ENCODE measurements around the gene MFNG.

Gene MFNG

GRCh38 chr22:37448516-37449127 is 37.6 kb downstream of the MFNG start:
- Histone ChIP-seq H3K4me3 (replicated peaks; ENCODE audit: low read depth, low read length) (no peak overlapping the region), H3K36me3 (ENCODE audit: control insufficient read depth, insufficient read depth, low read length) (no peaks in the 10 kb centered on the region), H3K27me3 (replicated peaks; ENCODE audit: control insufficient read depth, insufficient read depth, low read length) (no peaks in the 10 kb centered on the region)
- TF ChIP-seq CTCF (IDR thresholded peaks at IDR 0.05; ENCODE audit: insufficient read depth, low read length, poor library complexity, severe bottlenecking), result no peak
- no peak for DNase-seq (ENCODE audit: extremely low read depth, insufficient read length)

DNA sequence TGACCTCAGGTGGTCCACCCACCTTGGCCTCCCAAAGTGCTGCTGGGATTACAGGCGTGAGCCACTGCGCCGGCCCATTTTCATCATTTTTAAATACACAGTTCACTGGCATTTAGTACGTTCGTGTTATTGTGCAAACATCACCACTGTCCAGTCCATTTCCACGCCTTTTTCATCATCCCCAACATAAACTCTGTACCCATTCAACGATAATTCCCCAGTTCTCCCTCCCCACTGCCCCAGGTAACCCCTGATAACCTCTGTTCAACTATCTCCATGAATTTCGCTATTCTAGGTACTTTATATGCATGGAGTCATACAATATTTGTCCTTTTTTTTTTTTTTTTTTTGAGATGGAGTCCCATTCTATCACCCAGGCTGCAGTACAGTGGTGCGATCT is 40.7 kb downstream of the MFNG start:
- Histone ChIP-seq H3K36me3 (ENCODE audit: control insufficient read depth, insufficient read depth, low read length) (no peaks in the 10 kb centered on the region), H3K4me3 (replicated peaks; ENCODE audit: low read depth, low read length) (no peak overlapping the region), H3K27me3 (replicated peaks; ENCODE audit: control insufficient read depth, insufficient read depth, low read length) (no peaks in the 10 kb centered on the region)
- no peak for TF ChIP-seq CTCF (IDR thresholded peaks at IDR 0.05; ENCODE audit: insufficient read depth, low read length, poor library complexity, severe bottlenecking)
- no peak for DNase-seq (ENCODE audit: extremely low read depth, insufficient read length)

GRCh38 chr22:37443977-37444376 is 42.2 kb downstream of the MFNG start:
- no peak for TF ChIP-seq CTCF (IDR thresholded peaks at IDR 0.05; ENCODE audit: insufficient read depth, low read length, poor library complexity, severe bottlenecking)
- Histone ChIP-seq H3K4me3 (replicated peaks; ENCODE audit: low read depth, low read length) (no peak overlapping the region), H3K27me3 (replicated peaks; ENCODE audit: control insufficient read depth, insufficient read depth, low read length) (0 out of 2 replicates have a peak, but pooled peaks cover 2% of the 10 kb centered on the region), H3K36me3 (ENCODE audit: control insufficient read depth, insufficient read depth, low read length) (no peaks in the 10 kb centered on the region)
- no peak for DNase-seq (ENCODE audit: extremely low read depth, insufficient read length)

- no peak for DNase-seq (ENCODE audit: extremely low read depth, insufficient read length)
- 0 out of 2 replicates have a peak, but pooled peaks cover 2% of the 10 kb centered on the region for H3K27me3 ChIP-seq (replicated peaks; ENCODE audit: control insufficient read depth, insufficient read depth, low read length)
- no peak overlapping the region for H3K4me3 ChIP-seq (replicated peaks; ENCODE audit: low read depth, low read length)
- no peaks in the 10 kb centered on the region for H3K36me3 ChIP-seq (ENCODE audit: control insufficient read depth, insufficient read depth, low read length)
- no peak for TF ChIP-seq CTCF (IDR thresholded peaks at IDR 0.05; ENCODE audit: insufficient read depth, low read length, poor library complexity, severe bottlenecking)
Measured at GRCh38 chr22:37443086-37443485, 43.1 kb downstream of the MFNG start.

DNA sequence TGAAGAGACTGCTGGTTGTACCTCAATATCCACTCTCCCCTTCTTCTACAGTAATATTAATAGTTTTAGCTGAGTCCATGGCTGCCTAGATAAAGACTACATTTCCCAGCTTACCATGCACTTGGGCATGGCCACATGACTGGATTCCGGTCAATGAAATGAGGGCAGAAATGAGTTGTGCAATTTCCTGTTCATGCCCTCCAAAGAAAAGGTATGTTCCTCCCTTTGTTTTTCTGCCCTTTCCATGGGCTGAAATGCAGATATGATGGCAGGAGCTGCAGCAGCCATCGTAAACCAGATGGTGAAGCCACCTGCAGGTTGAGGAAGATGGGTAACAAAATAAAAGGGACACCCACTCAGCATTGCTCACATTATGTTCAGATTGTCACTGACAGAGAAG is 43.6 kb downstream of the MFNG start:
- Histone ChIP-seq H3K4me3 (replicated peaks; ENCODE audit: low read depth, low read length) (no peak overlapping the region), H3K27me3 (replicated peaks; ENCODE audit: control insufficient read depth, insufficient read depth, low read length) (0 out of 2 replicates have a peak, but pooled peaks cover 2% of the 10 kb centered on the region), H3K36me3 (ENCODE audit: control insufficient read depth, insufficient read depth, low read length) (no peaks in the 10 kb centered on the region)
- no peak for TF ChIP-seq CTCF (IDR thresholded peaks at IDR 0.05; ENCODE audit: insufficient read depth, low read length, poor library complexity, severe bottlenecking)
- no peak for DNase-seq (ENCODE audit: extremely low read depth, insufficient read length)

DNA sequence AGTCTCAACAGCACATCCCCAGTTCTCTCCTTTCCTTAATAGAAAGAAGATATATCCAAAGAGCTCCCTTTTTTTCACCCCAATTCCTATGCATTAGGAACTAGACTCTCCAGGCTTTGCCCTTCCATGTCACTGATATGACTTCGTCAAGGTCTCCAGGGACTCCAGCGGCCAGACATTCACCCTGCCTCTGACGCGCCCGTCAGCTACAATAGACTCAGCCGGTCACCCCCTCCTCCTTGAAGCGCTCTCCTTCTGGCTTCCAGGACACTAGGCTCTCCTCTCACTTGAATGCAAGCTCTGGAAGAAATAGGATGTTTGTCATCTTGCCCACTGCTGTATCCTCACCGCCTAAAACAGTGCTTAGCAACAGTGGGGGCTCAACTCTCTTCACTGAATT is 44.0 kb downstream of the MFNG start:
- no peak for TF ChIP-seq CTCF (IDR thresholded peaks at IDR 0.05; ENCODE audit: insufficient read depth, low read length, poor library complexity, severe bottlenecking)
- H3K36me3 ChIP-seq (ENCODE audit: control insufficient read depth, insufficient read depth, low read length), result no peaks in the 10 kb centered on the region
- DNase-seq (ENCODE audit: extremely low read depth, insufficient read length), result no peak
- H3K4me3 ChIP-seq (replicated peaks; ENCODE audit: low read depth, low read length), result no peak overlapping the region
- H3K27me3 ChIP-seq (replicated peaks; ENCODE audit: control insufficient read depth, insufficient read depth, low read length), result 0 out of 2 replicates have a peak, but pooled peaks cover 2% of the 10 kb centered on the region

Data from GM06990 (cell line).